Suprapubic skin (tissue), 4 donors: ENCODE results near the gene REN.

Experiments
- CTCF ChIP-seq, 2 donors: fragments of 200-600 bp in 1 of 2; fragments of 450-650 bp in 1 of 2; sonication (generic) in 1 of 2; IDR thresholded peaks; one replicate each; pipeline ENCODE4 v1.5.1; 2016 to 2019; ENCODE audit warnings: antibody characterized with exemption in 2 of 2, mild to moderate bottlenecking in 1 of 2, moderate library complexity in 1 of 2
- POLR2A ChIP-seq, 2 donors: fragments of 450-650 bp; IDR thresholded peaks; one replicate each; pipeline ENCODE4 v1.6.1; 2017; ENCODE audit warnings: antibody characterized with exemption in 2 of 2, mild to moderate bottlenecking in 2 of 2, moderate library complexity in 2 of 2
- POLR2AphosphoS5 ChIP-seq, 3 donors: sonication (generic); formaldehyde crosslinking; IDR thresholded peaks; one replicate each; pipeline ENCODE4 v1.6.1; 2017; ENCODE audit warnings: antibody characterized with exemption in 3 of 3

GRCh38 chr1:204150702-204151551 lies 15.2 kb downstream of the REN start:
- peak in 1 of 3 donors; percentile 7 for TF ChIP-seq POLR2AphosphoS5 (IDR thresholded peaks at IDR 0.05)
- TF ChIP-seq POLR2A (IDR thresholded peaks at IDR 0.05), result no peak
- TF ChIP-seq CTCF (IDR thresholded peaks at IDR 0.05), result no peak
